GM12801 (cell line): ENCODE data around the gene TAPBP.

Experiments used
- CTCF ChIP-seq: IDR thresholded peaks from one replicate; pipeline ENCODE4 v1.5.1; 2011; ENCODE audit warnings: control low read depth; ENCODE audit not compliant: insufficient read length; ENCODE audit errors: extremely low read depth

Gene TAPBP

GRCh38 chr6:33252759-33253158, 61.1 kb downstream of the TAPBP start:
- TF ChIP-seq CTCF: no peak

GRCh38 chr6:33251395-33252012, 62.4 kb downstream of the TAPBP start:
- no peak for TF ChIP-seq CTCF

- no peak for TF ChIP-seq CTCF
Measured at GRCh38 chr6:33250731-33251130, 63.1 kb downstream of the TAPBP start.

GRCh38 chr6:33249732-33250630, 63.9 kb downstream of the TAPBP start:
- TF ChIP-seq CTCF: no peak
